ENCODE measurements around the gene KCNMA1. TPM values are rescaled to one million over a fixed set of nuclear protein-coding genes. Genes with fewer than 3 reads are reported as not detected.

Gene KCNMA1
- total RNA-seq, 4 donors from 2014 or later, result 4.6 to 10.5 (median 7.8) TPM

GRCh38 chr10:76982671-76983070 is 654.9 kb downstream of the KCNMA1 start:
- no peaks in the 10 kb centered on the region for H3K9me3 ChIP-seq
- WGBS, result 81% methylated on average over 2 of the region's 2 CpGs
- no peak overlapping the region for H3K4me3 ChIP-seq
- TF ChIP-seq POLR2AphosphoS5 (IDR thresholded peaks at IDR 0.05), result no peak
- TF ChIP-seq, protein P1, sequence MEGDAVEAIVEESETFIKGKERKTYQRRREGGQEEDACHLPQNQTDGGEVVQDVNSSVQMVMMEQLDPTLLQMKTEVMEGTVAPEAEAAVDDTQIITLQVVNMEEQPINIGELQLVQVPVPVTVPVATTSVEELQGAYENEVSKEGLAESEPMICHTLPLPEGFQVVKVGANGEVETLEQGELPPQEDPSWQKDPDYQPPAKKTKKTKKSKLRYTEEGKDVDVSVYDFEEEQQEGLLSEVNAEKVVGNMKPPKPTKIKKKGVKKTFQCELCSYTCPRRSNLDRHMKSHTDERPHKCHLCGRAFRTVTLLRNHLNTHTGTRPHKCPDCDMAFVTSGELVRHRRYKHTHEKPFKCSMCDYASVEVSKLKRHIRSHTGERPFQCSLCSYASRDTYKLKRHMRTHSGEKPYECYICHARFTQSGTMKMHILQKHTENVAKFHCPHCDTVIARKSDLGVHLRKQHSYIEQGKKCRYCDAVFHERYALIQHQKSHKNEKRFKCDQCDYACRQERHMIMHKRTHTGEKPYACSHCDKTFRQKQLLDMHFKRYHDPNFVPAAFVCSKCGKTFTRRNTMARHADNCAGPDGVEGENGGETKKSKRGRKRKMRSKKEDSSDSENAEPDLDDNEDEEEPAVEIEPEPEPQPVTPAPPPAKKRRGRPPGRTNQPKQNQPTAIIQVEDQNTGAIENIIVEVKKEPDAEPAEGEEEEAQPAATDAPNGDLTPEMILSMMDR (IDR thresholded peaks at IDR 0.05), result no peak
- TF ChIP-seq POLR2A (IDR thresholded peaks at IDR 0.05), result no peak
- TF ChIP-seq EP300 (IDR thresholded peaks at IDR 0.05), result no peak
- no peak overlapping the region for H3K27ac ChIP-seq
- peaks cover 3% of the 10 kb centered on the region for H3K4me1 ChIP-seq
- H3K36me3 ChIP-seq, result no peaks in the 10 kb centered on the region
- no peak for DNase-seq (ENCODE audit: low spot score in 2 of 2)
- no peaks in the 10 kb centered on the region for H3K27me3 ChIP-seq

DNA sequence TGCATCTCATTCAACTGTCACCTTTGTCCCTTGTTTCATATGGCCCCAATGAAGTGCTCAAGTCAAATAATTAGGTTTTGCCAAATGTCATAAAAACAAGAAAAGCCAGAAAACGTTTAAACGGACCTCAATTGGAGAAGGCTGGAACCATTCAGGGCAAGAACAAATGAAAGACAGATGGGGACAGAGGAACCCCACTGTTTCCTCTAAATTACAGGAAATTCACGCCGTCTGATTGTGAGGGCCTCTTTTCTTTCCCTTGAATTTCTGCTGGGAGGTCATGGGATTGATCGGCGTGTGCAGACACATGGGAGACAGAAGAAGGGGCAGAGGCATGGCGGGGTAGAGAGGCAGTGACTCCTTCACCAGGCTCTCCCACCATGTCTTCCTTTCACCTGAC is 656.4 kb downstream of the KCNMA1 start:
- 68% methylated on average over 7 of the region's 7 CpGs for WGBS
- TF ChIP-seq, protein P1 (IDR thresholded peaks at IDR 0.05), result no peak
- no peak for TF ChIP-seq POLR2A (IDR thresholded peaks at IDR 0.05)
- no peak overlapping the region for H3K27ac ChIP-seq
- no peaks in the 10 kb centered on the region for H3K36me3 ChIP-seq
- H3K4me3 ChIP-seq, result no peak overlapping the region
- H3K27me3 ChIP-seq, result no peaks in the 10 kb centered on the region
- H3K9me3 ChIP-seq, result no peaks in the 10 kb centered on the region
- peaks cover 3% of the 10 kb centered on the region for H3K4me1 ChIP-seq
- DNase-seq (ENCODE audit: low spot score in 2 of 2), result no peak

DNA sequence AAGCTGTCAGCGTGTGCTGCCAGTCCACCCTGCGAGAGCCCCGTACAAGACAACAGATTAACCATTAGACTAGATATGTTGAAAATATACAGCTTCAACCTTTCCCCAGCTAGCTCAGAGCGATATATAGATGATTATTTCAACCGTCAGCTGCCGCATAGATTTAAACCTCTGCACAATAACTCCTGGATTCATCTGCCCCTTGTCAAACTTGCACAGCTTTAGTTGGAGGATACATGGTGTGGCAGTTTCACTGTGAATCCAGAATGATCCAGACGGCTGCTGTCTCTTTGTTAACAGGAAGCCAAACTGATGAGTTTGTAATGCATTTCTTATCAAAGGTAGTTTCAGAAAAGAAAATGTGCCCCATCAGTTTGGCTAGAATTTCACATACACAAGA is 659.7 kb downstream of the KCNMA1 start:
- no peaks in the 10 kb centered on the region for H3K36me3 ChIP-seq
- H3K4me3 ChIP-seq, result no peak overlapping the region
- no peak overlapping the region for H3K27ac ChIP-seq
- H3K27me3 ChIP-seq, result no peaks in the 10 kb centered on the region
- no peaks in the 10 kb centered on the region for H3K9me3 ChIP-seq
- WGBS, result 95% methylated on average over 7 of the region's 7 CpGs
- TF ChIP-seq POLR2A (IDR thresholded peaks at IDR 0.05), result no peak
- TF ChIP-seq POLR2AphosphoS5 (IDR thresholded peaks at IDR 0.05), result no peak
- TF ChIP-seq, protein P1 (IDR thresholded peaks at IDR 0.05), result no peak
- DNase-seq (ENCODE audit: low spot score in 2 of 2), result no peak
- H3K4me1 ChIP-seq, result peaks cover 5% of the 10 kb centered on the region

DNA sequence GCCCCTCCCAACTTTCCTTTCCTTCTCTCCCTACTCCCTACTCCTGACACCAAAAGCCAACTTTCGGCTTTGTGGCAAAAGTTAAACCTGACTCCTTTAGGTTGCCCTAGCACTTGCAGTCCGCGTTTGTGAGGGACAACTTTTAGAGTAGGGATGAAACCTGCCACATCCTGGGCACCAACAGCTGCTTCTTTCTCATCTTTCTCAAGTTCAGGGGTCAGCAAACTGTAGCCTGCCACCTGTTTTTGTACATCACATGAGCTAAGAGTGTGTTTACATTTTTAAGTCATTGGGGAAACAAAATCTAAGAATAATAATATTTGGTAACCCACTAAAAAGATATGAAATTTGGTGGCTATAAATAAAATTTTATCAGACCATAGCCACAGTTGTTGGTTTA is 660.6 kb downstream of the KCNMA1 start:
- Histone ChIP-seq H3K4me3 (no peak overlapping the region), H3K4me1 (peaks cover 5% of the 10 kb centered on the region), H3K27me3 (no peaks in the 10 kb centered on the region), H3K36me3 (no peaks in the 10 kb centered on the region), H3K27ac (no peak overlapping the region), H3K9me3 (no peaks in the 10 kb centered on the region)
- WGBS, result 95% methylated on average over 3 of the region's 3 CpGs
- DNase-seq (ENCODE audit: low spot score in 2 of 2), result no peak
- TF ChIP-seq, protein P1 (IDR thresholded peaks at IDR 0.05), result no peak
- no peak for TF ChIP-seq POLR2A (IDR thresholded peaks at IDR 0.05)
- TF ChIP-seq POLR2AphosphoS5 (IDR thresholded peaks at IDR 0.05), result no peak
- no peak for TF ChIP-seq EP300 (IDR thresholded peaks at IDR 0.05)

GRCh38 chr10:76976142-76976541 is 661.5 kb downstream of the KCNMA1 start:
- Histone ChIP-seq H3K27ac (no peak overlapping the region), H3K36me3 (no peaks in the 10 kb centered on the region), H3K27me3 (no peaks in the 10 kb centered on the region), H3K4me1 (peaks cover 5% of the 10 kb centered on the region), H3K9me3 (no peaks in the 10 kb centered on the region), H3K4me3 (no peak overlapping the region)
- TF ChIP-seq, protein P1 (IDR thresholded peaks at IDR 0.05), result no peak
- TF ChIP-seq EP300 (IDR thresholded peaks at IDR 0.05) (no peak), POLR2A (IDR thresholded peaks at IDR 0.05) (no peak), POLR2AphosphoS5 (IDR thresholded peaks at IDR 0.05) (no peak)
- 92% methylated on average over 1 of the region's 1 CpG for WGBS
- DNase-seq (ENCODE audit: low spot score in 2 of 2), result no peak
